K562 treated with DMSO at 1 percent for 12 hours (cell line): ENCODE results near the gene OPN3. TPM values are rescaled to one million over a fixed set of nuclear protein-coding genes. Genes with fewer than 3 reads are reported as not detected.

ENCODE experiments used
- total RNA-seq: library from RNA; unstranded; fragments of 300-600 nt; gene quantifications from 2 replicates; pipeline ENCODE4 v1.2.3, GENCODE V29; 2022; ENCODE audit not compliant: insufficient read depth

Gene OPN3, protein sequence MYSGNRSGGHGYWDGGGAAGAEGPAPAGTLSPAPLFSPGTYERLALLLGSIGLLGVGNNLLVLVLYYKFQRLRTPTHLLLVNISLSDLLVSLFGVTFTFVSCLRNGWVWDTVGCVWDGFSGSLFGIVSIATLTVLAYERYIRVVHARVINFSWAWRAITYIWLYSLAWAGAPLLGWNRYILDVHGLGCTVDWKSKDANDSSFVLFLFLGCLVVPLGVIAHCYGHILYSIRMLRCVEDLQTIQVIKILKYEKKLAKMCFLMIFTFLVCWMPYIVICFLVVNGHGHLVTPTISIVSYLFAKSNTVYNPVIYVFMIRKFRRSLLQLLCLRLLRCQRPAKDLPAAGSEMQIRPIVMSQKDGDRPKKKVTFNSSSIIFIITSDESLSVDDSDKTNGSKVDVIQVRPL
- 17.8 and 44.8 TPM in 2 replicates for total RNA-seq

GRCh38 chr1:241640149-241640866 lies at the start of gene OPN3, which contains the start of gene CHML:
Gene OPN3 (minus strand): TSS chr1:241640369. CDS start chr1:241640254, 115 bp downstream.
Gene CHML (minus strand): TSS chr1:241640369. CDS start chr1:241635766, 4,603 bp downstream.

GRCh38 chr1:241652012-241652411 lies 11.8 kb upstream of the OPN3 start, which contains the start of gene WDR64:
Gene WDR64 (plus strand): TSS chr1:241652281. CDS start chr1:241652485, 204 bp downstream.

Other genes with a start within 250 kb of the OPN3 start
- 125 and 168 TPM in 2 replicates for gene FH, start 120.6 kb downstream of the OPN3 start, total RNA-seq
- not detected in 2 replicates for gene KMO, start 108.0 kb downstream of the OPN3 start, total RNA-seq
- gene CHML, start within 50 bp of the OPN3 start, total RNA-seq, result 5.3 and 28.7 TPM in 2 replicates
- gene WDR64, start 11.9 kb upstream of the OPN3 start, total RNA-seq, result 0.27 TPM in 1 of 2 replicates, not detected in the other
- 21.4 and 59.6 TPM in 2 replicates for gene EXO1, start 207.8 kb upstream of the OPN3 start, total RNA-seq